Stimulated activated CD4-positive, alpha-beta T cell treated with anti-CD3 and anti-CD28 coated beads, Interleukin-12 subunit alpha, Interleukin-12 subunit beta, amount 100 ng/mL, for 48 hours (primary cell): ENCODE measurements around the gene COL11A2.

ENCODE experiments used
- DNase-seq, 3 donors: peaks; one replicate each; pipeline ENCODE4 v3.0.0-alpha.2; 2020; ENCODE audit warnings: low read depth in 2 of 3, low spot score in 1 of 3

The COL11A2 gene

DNA sequence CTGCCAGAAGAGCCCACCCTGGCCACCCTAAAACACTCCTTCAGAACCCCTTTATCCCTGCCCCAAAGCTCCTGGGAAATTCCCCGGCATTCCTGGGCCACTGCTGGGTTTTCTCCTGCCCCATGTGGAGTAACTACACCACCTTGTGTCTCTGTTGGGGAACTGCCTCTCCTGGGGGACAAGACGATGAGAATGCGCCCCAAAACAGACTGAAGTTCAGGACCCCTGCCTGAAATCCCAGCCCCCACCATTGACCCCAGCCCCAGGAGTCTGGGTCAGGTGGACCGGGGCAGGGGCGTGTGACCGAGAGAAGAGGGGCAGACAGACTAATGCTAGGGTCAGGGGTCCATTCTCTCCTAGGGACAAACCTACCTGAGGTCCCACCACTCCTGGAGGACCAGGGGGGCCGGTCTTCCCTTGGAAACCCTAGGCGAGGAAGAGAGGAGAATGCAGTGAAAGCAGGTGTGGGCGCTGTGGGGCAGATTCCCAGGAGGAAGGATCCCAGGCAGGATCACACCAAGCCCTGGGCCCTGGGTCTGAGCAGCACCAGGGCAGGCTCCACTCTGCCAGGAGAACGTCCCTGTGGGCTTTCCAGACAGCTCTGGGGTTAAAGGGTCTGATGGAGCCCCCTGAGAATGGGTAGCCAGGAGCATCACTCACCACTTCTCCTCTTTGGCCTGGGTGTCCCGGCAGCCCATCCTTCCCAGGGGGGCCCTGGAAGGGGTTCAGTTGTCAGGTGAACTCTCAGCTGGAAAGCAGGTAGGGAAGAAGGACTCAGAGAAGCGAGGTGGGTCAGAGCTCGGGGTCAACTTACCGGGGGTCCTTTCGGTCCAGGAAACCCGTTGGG is 19.4 kb downstream of the COL11A2 start:
- no peak for DNase-seq

DNA sequence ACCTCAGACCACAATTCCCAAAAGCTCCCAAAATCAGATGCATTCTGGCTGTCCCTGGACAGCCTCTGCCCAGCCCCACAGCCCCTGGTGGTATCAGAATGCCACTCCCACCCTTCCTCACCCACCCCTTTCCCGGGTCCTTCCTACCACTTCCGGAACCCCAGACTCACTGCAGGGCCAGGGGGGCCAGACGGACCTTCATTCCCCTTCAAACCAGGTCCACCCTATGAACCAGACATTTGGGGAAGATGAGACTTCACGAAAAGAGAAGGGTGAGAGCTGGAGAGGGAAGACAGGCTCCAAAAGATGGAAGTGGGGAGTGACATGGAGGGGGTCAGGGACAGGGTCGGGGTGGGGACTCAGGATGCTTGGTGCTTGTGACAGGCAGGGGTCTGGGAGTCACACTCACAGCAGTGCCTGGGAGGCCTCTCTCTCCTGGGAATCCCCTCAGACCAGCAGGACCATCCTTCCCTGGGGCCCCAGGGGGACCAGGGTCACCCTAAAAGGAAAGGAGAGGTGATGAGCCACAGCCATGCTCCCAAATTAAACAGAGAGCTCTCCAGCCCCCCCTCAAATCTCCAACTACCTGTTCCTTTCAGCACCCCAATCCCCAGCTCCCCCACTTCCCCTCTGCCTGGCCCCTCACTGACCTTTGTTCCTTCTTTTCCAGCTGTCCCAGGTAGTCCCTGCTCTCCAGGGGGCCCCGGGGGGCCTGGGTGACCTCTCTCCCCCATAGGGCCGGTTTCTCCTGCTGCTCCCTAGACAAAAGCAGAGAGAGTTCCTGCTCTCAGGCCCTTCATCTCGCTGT is 20.2 kb downstream of the COL11A2 start:
- no peak for DNase-seq

DNA sequence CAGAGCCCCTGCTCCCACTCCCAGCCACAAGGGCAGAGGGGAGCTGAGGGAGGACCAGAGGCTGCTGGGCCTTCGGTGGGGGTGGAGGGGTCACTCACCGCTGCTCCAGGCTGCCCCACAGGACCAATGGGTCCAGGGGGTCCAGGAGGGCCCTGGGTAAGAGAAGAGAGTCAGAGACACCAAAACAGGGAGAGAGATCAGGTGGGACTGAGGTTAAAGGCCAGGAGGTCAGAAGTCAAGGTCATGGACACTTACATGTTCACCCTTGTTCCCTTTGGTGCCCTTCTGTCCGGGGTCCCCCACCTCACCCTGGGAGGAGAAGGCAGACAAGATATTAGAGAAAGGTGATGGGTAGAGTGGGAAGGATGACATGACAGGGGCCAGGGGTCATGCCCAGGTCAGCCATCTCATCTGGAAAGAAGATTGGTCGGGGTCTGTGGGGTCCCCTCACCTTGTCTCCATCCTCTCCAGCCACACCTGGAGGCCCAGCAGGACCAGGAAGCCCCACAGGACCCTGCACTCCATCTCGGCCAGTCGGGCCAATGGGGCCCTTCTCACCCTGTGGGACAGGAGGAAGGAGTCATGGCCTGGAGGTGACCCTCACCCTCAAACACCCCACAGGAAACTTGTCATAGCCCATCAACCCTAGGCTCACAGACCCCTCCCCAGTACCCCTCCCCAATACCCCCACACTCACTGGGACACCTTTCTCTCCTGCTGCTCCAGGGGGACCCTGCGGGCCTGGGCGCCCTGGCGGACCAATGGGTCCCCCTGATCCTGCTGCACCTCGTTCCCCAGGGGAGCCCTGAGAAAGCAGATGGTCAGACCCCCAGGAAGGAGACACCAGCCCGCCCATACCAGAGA is 21.0 kb downstream of the COL11A2 start:
- no peak for DNase-seq

DNA sequence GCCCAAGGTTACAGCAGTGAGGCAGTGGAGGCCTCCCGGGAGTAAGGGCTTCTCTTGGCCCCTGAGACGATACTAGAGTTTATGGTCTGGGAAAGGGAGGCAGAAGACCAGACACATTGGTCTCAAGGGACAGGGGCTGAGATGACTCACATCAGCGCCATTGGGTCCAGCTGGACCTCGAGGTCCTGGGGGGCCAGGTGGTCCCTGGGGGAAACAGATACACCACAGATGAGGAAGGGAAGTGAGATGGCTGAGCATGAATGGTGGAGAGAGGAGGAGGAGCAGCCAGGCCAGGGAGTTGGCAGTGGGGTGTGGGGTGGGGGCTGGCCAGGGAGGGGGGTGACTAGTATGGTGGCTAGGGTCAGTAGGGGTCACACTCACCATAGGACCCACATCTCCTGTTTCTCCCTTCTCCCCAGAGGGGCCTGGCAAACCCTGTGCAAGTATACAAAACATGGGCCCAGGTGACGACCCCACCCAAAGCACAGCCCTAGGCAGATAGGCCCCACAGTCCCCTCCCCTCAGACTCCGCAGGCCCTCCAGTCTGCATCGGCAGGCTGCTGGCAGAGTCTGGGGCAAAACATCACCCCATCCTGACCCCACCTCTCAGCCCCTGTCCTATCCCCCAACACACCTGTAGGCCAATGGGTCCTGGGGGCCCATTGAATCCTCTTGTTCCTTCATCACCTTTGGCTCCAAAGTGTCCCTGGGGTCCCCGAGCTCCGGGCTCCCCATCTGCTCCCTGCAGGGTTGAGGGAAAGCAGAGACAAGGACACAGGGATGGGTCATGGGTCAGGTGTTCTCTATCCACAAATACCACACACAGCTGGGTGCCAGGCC is 21.9 kb downstream of the COL11A2 start:
- no peak for DNase-seq

DNA sequence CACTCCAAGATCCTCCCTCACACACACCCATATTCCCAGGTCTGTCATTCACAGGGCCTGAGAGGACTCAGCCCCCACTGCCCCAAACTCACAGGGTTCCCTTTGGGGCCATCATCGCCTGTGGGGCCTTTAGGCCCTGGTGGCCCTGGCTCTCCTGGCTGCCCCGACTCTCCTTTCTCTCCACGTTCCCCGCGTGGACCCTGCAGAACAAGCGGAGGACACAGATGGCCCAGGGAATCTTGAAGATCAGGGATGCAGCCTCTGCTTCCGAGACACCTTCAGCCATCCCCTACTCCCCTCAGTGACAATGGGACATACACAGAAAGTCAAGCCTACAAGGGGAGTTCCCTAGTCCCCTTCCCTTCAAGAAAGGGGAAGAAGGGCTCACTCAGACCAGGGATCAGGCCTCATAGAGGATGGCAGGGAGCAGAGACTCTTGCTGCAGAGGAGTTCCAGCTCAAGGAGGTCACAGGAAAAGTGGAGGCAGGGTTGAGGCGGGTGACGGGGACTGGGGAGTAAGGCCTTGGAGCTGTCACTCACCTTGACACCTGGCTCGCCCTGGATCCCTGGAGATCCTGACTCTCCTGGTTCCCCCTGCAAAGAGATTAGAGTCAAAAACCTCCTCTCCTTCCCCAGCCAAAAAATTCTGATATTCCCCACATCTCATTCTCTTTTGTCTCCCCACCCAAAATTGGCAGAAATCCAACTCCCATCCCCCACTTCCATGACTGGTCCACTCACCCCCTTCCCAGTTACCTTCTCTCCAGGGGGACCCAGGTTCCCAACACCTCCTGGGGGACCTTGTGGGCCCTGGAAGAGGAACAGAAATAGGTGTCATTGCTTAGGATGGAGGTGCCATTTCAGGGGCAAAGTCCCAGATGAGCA is 22.7 kb downstream of the COL11A2 start:
- no peak for DNase-seq

DNA sequence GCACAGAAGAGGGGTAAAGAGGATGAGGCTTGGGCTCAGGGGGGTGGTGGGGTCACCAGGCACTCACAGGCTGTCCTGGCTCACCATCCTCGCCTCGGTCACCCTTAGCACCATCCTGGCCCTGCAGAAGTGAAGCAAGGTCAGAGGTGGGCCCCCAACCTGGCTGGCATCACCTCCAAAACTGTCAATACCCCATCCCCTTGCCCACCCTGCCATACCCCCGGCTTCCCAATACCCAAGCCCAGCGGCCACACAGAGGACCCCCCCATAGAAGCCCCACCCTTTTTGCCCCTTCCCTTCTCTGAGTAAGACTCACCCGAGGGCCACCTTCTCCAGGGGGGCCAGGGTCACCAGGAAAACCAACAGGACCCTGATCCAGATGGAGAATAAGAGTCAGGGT is 23.6 kb downstream of the COL11A2 start:
- DNase-seq, result no peak

DNA sequence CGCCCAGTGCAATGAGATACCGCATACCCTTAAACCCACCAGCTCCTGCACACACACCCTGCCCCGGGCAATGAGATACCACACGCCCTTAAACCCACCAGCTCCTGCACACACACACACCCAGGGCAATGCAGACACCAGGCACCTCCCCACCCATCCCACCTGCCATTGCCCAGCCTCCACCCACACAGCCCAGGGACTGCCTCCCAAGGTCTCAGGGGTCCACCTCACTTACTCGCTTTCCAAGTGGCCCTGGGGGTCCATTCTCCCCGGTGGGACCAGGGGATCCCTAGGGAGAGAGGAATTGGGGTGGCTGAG is 24.0 kb downstream of the COL11A2 start:
- no peak for DNase-seq

DNA sequence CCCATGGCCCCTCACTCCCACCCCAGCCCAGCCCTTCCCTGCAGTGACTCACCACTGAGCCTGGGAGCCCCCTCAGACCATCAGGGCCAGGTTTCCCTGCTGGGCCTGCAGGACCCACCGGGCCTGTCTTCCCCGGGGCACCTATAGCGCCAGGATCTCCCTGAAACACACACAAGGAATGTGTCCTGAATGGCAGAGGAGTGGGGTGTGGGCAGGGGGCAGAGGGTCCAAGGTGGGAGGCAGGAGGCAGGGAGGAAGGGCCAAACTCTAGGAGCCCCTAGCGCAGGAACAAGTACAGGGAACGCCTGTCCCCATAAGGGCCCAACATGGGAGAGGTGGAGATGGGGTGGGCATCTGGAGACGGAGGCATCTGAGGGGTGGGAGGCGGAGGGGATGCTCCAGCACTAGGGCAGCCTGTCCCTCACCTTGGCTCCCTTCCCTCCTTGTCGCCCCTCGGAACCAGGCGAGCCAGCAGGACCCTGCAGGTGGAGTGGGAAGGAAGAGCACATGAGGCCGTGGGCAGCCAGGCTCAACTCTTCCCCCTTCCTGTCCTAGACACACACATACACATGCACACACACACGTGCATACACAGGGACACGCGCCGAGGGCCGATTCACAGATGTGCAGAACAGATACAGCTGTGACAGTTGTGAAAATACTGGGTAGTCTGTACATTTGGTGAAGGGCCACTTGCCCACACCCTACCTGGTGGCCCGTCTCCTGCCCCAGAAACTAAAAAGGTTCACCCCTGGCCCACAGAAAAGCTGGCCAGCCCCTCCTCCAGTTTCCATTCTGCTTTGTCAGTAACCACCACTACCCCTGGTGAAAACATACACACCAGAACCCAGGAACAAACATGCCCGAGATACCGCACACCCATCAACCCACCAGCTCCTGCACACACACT is 24.6 kb downstream of the COL11A2 start:
- no peak for DNase-seq

DNA sequence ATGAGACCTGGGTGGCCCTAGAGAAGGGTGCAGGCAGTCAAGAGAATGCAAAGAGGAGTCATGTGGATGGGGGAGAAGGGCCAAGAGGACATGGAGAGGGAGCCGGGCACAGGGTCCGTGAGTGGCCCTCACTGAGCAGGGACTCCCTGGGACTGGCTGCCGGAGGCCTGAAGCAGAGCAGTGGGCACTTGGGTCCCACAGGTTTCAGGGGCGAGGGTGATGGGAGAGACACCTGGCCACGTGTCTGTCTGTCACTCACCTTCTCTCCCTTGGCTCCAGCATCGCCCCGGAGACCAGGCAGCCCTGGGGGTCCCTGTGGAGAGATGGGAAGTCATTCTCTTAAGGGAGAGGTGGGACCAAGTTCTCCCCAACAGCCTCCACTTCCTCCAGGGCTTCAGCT is 25.5 kb downstream of the COL11A2 start:
- DNase-seq, result no peak

DNA sequence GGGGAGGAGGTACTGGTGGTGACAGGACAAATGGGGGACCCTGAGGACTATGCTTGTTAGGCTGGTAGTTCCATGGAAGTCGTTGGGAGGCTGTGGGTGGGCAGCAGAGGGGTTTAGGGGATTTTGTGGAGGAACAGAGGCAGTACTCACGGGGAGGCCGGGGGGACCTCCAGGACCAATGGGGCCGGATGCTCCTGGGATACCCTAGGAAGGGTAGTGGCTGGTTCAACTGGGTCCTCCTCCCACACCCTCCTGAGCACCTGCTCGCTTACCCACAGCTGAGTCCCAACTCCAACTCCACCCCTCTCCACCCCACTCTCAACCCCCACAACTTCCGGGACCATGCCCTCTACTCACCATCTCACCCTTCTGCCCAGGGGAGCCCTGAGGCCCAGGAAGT is 25.9 kb downstream of the COL11A2 start:
- DNase-seq, result no peak

DNA sequence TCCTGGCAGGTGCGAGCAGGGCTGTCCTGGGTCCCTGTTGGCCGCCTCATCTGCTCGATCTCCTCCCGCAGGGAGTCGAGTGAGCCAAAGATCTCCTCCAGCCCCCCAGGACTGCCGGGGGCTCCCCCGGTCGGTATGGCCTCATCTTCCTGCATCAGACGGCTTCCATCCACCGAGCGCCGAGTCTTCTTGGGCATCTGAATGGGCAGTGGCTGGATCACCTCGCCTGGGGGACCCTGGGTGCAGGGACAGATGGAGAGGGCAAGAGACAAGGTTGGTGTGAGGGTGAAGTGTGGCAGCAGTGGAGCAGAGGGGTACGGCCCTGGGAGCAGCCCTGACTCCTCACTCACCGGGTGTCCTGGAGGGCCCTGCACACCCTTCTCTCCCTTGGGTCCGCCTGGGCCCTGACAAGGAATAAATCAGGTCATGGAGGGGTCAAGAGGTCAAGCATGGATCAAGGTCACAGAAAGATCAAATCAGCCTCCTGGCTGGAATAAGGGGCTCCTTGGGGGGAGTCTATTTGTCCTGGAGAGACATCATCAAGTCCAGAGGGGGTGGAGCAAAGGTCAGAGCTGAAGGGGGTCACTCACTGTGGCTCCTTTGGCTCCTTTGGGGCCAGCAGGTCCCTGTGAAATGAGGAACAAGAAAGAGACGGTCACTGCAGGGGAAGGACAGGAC is 26.5 kb downstream of the COL11A2 start:
- no peak for DNase-seq

DNA sequence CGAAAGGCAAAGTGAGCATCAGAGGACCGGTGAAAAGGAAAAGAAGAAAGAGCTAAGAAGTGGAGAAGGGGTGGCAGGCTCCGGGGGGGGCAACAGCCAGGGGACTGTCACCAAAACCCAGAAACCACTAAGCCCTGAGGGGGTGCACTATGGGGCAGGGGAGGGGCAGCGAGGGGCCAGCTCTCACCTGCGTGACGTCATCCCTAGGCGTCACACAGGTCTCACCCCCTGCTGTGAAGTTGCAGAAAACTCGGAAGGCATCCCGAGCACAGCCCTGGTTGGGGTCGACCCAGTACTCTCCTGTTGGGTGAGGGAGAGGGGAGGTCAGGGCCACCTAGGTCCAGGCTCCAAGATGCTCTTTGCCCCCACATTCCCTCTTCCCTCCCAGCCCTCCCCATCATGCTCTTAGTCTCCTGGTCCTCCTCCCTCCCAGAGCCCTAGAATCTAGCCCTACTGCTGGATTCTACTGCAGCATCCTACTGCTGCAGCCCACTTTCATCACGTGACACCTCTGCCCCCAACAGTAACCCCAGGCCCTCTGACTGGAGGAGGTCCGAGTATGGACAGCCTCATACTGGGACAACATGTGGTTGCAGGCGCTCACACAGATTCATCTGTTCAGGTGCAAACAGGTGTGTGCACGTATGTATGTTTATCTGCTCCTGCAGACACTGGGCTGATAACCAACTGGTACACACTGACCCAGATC is 27.4 kb downstream of the COL11A2 start:
- no peak for DNase-seq

DNA sequence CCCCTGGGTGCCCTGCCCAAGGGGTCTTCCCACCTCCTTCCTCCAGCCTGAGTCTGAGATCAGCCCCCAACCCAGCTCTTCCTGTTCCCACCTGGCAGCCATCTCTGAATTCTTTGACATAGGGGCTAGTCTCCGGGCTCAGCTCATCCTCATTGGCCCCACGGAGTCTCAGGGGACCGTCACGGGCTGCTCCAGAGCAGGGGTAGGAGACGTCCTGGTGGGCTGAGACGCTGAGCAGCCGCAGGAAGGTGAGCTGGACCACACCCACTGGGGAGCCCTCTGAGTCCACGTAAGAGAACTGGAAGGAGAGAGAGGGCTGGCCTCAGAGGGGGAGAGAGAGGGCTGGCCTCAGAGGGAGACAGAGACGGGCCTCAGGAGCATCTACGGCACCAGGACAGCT is 28.1 kb downstream of the COL11A2 start:
- no peak for DNase-seq

DNA sequence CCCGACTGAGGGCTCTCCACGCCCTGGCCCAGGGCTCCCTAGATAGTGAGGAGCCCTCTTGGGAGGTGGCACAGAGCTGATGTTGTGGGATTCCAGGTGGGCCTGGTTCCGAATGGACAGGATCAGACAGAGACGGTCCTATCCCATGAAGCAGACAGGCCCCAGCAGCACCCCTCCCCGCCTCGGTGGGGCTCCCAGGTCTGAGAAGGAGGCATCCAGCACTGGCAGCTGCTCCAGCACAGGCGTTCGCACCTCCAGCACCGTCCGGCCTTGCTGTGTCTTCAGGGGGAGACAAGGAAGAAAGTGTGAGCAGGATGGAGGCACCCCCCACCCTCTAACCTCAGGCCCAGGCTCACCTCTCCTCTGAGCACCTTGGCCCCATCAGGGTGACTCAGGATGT is 28.7 kb downstream of the COL11A2 start:
- no peak for DNase-seq

DNA sequence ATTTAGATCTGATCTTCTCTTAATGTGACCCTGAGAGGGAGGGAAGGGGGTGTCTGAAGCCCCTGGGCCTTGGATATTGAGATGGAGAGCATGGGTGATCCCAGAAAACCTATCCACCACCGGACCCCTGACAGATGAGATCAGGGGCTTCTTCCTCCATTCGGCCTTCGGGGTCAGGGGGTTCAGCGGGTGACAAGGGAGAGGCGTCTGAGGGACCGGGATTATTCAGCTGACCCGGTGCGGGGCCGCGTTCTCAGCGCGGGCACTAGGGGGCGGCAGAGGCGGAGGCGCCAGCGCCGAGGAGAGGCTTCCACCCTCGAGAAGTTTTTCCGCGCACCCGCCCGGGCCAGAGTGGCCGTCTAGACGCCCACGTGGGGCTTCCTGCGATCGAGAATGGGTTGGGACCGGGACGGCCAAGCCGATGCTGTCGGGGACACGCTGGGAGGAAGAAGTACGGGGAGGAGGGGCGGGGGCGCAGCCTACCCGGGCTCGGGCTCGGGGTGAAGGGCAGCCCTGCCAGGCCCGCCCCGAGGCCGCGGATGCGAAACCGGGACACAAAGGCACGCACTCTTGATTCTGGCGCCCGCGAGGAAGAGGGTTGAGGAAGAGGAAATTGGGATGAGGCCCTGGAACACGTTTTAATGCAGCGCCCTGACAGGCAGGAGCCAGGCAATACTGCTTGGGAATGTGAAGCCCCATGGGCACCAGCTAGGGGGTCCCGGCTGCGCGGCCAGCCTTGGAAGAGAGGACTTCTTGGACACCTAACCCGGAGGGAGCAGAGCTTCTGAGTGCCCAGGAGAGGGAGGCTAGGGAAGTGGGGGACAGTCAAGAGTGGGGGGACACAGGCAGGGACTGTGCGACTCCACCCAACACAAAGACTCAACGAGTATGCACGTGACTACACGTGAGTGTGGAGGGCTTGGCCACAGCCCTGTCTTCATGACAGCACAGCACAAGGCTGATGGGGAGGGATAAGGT is 30.6 kb downstream of the COL11A2 start:
- DNase-seq, result peak; percentile 66 to 86 (median 81)

DNA sequence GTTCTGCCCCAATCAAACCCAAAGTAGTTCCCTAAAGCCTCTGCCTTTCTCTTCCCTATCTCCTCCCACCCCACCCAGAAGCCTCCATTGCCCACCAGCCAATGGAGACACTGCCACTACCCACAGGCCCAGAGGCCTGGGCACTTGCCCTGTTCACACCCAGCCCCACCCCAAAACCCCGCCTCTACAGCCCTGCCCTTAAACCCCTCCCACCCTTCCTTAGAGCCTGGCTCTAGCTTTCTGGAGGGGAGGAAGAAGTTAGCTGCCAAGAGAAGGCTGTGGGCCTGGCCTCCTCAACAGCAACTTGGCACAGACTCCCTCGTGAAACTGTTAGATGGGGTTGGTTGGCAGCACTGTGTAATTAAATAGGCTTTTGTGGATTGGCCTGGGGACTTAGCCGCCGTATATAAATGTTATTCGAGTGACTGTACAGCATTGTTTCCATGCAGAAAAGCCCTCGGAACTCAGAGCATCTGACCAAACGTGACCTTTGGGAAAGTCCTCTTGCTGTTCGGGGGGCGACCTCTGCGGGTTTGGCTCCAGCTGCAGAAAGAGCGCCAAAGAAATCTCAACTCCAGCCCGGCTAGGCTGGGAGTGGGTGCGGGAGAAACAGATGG is 31.4 kb downstream of the COL11A2 start:
- DNase-seq, result no peak
